T47D (cell line): ENCODE measurements around the gene AKR1B15.

Experiments used
- DNase-seq, 2 experiments: peaks; one replicate each; pipeline versions ENCODE4 v3.0.0 to v3.0.0-alpha.2; 2011 to 2012; ENCODE audit warnings: low read depth in 1 of 2, low spot score in 1 of 2
- JUND ChIP-seq: IDR thresholded peaks from 2 replicates; pipeline ENCODE4 v1.6.1; 2012; ENCODE audit warnings: low read depth
- in situ Hi-C: cut with HindIII; loops from 2 replicates; pipeline ENCODE4 v1.10.0; 2016; ENCODE audit warnings: low sequenced_read_pairs, low pct_unique_long_range_greater_than_20kb

Gene AKR1B15

GRCh38 chr7:134584290-134584689, 35.4 kb downstream of the AKR1B15 start:
- DNase-seq = no peak
- in situ Hi-C loops = no loop called here
- no peak for TF ChIP-seq JUND

GRCh38 chr7:134585897-134586296, 37.0 kb downstream of the AKR1B15 start:
- no peak for TF ChIP-seq JUND
- DNase-seq = no peak
- in situ Hi-C loops = no loop called here

- DNase-seq = no peak
- no peak for TF ChIP-seq JUND
- in situ Hi-C loops = no loop called here
Observed at GRCh38 chr7:134587750-134588149, 38.8 kb downstream of the AKR1B15 start.

- peak in 1 of 2 experiments; percentile 74 for DNase-seq
- TF ChIP-seq JUND = no peak
- in situ Hi-C loops = no loop called here
Observed at GRCh38 chr7:134589491-134589941, 40.6 kb downstream of the AKR1B15 start.

GRCh38 chr7:134593530-134594392, 44.9 kb downstream of the AKR1B15 start:
- in situ Hi-C loops = no loop called here
- DNase-seq = peak in 1 of 2 experiments; percentile 10
- TF ChIP-seq JUND = no peak

GRCh38 chr7:134594877-134595276, 46.0 kb downstream of the AKR1B15 start:
- no peak for TF ChIP-seq JUND
- in situ Hi-C loops = no loop called here
- no peak for DNase-seq

GRCh38 chr7:134599371-134599770, 50.5 kb downstream of the AKR1B15 start:
- DNase-seq = no peak
- in situ Hi-C loops = no loop called here
- TF ChIP-seq JUND = no peak

GRCh38 chr7:134601459-134601858, 52.5 kb downstream of the AKR1B15 start:
- in situ Hi-C loops = no loop called here
- TF ChIP-seq JUND = no peak
- DNase-seq = no peak

- no peak for TF ChIP-seq JUND
- DNase-seq = peak in 1 of 2 experiments; percentile 6
- in situ Hi-C loops = no loop called here
Observed at GRCh38 chr7:134602881-134603451, 54.1 kb downstream of the AKR1B15 start.

- TF ChIP-seq JUND = no peak
- DNase-seq = peak in 1 of 2 experiments; percentile 58
- in situ Hi-C loops = no loop called here
Observed at GRCh38 chr7:134605978-134606923, 57.3 kb downstream of the AKR1B15 start.

- in situ Hi-C loops = no loop called here
- no peak for TF ChIP-seq JUND
- DNase-seq = no peak
Observed at GRCh38 chr7:134611611-134612151, 62.8 kb downstream of the AKR1B15 start.

- peak in 1 of 2 experiments; percentile 22 for DNase-seq
- in situ Hi-C loops = no loop called here
- no peak for TF ChIP-seq JUND
Observed at GRCh38 chr7:134612197-134612596, 63.3 kb downstream of the AKR1B15 start.
